Measurements from ENCODE around the gene PCK2.

PCK2 gene

DNA sequence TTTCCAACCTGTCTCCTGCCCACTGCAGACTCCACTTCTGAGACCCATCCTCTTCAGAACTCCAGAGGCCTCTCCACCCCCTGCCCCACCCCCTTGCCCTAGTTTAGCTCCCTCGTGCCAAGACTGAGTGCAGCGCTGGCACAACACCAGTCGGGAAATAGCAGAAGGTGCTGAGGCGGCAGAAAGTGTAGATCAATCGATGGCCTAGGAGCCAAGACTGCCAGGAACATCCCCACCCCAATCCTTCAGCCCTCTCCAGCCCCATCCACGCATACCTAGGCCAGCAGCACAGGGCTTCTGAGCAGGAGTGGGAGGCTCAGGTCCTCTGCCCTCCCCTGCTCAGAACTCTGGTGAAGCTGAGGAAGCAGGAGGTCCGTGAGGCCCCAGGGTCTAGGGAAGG, 21.7 kb upstream of the PCK2 start:
- H3K4me3 ChIP-seq (replicated peaks; ENCODE audit: low read depth, low read length), result no peak overlapping the region
- TF ChIP-seq, protein P1, sequence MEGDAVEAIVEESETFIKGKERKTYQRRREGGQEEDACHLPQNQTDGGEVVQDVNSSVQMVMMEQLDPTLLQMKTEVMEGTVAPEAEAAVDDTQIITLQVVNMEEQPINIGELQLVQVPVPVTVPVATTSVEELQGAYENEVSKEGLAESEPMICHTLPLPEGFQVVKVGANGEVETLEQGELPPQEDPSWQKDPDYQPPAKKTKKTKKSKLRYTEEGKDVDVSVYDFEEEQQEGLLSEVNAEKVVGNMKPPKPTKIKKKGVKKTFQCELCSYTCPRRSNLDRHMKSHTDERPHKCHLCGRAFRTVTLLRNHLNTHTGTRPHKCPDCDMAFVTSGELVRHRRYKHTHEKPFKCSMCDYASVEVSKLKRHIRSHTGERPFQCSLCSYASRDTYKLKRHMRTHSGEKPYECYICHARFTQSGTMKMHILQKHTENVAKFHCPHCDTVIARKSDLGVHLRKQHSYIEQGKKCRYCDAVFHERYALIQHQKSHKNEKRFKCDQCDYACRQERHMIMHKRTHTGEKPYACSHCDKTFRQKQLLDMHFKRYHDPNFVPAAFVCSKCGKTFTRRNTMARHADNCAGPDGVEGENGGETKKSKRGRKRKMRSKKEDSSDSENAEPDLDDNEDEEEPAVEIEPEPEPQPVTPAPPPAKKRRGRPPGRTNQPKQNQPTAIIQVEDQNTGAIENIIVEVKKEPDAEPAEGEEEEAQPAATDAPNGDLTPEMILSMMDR (IDR thresholded peaks at IDR 0.05; ENCODE audit: low read length, missing control alignments), result no peak
- no peak for DNase-seq (ENCODE audit: low read depth)

DNA sequence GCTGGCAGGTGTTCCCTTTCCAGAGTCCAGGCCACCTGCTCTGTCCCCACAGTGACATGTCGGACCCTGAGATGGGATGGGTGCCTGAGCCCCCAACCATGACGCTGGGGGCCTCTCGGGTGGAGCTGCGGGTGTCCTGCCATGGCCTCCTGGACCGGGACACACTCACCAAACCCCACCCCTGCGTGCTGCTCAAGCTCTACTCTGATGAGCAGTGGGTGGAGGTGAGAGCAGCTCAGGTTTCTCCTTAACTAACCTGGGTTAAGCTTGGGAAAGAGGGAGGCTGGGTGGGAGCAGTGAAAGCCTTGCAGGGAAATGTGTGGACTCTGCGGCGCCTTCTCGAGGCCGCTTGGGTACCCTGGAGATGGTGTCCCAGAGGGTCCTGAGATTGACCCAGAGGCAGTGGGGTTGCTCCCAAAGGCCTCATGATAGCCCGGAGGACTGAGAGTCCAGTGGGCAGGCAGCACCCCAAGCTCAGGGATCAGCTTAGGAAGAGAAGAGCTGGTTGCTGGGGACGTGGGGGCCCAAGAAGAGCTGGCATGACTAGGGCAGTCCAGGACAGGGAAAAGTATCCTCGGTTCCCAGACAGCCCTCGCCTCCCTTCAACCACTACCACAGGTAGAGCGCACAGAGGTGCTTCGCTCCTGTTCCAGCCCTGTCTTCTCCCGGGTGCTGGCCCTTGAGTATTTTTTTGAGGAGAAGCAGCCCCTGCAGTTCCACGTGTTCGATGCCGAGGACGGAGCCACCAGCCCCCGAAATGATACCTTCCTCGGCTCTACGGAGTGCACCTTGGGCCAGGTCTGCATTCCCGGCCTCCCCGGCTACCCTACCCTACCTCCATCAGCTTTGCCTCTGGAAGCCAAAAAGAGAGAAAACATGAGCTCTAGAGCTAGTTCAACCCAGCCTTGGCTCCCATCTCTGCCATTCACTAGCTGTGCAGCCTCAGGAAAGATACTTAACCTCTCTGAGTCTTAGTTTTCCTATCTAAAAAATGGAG, 20.9 kb upstream of the PCK2 start:
- no peak overlapping the region for H3K4me3 ChIP-seq (replicated peaks; ENCODE audit: low read depth, low read length)
- no peak for DNase-seq (ENCODE audit: low read depth)
- TF ChIP-seq, protein P1 (IDR thresholded peaks at IDR 0.05; ENCODE audit: low read length, missing control alignments), result no peak

DNA sequence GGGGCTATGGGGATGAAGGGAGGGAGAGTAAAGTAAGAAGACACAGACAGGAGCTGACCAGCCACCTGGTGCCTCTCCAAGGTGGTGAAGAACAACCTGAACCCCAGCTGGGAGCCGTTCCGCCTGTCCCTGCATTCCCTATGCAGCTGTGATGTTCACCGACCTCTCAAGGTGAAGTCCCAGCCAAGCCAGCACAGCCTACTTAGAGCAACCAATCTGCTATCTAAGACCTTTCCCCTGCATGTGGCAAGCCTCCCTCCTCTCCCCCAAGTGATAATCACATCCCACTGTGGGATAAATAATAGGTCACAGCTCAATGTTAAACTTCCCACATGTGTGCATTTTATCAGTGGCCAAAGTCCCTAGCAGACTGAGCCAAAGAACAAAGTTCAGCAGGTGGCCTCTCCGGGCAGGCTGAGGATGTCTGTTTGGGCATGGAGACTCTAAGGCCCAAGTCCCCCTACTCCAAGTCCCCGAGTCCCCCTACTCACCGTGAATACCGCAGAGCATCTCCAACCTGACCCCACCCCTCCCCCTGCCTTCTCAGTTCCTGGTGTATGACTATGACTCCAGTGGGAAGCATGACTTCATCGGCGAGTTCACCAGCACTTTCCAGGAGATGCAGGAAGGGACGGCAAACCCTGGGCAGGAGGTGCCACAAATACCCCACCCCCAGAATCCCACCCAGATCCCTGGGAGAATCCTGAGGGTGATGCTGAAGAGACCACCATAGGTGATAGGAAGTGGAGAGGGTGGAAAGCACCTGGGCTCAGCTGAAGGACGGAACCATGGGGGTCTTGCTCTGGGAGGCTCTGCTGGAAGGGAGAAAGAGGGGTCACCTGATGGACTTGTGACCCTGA, 19.3 kb upstream of the PCK2 start:
- DNase-seq (ENCODE audit: low read depth), result no peak

DNA sequence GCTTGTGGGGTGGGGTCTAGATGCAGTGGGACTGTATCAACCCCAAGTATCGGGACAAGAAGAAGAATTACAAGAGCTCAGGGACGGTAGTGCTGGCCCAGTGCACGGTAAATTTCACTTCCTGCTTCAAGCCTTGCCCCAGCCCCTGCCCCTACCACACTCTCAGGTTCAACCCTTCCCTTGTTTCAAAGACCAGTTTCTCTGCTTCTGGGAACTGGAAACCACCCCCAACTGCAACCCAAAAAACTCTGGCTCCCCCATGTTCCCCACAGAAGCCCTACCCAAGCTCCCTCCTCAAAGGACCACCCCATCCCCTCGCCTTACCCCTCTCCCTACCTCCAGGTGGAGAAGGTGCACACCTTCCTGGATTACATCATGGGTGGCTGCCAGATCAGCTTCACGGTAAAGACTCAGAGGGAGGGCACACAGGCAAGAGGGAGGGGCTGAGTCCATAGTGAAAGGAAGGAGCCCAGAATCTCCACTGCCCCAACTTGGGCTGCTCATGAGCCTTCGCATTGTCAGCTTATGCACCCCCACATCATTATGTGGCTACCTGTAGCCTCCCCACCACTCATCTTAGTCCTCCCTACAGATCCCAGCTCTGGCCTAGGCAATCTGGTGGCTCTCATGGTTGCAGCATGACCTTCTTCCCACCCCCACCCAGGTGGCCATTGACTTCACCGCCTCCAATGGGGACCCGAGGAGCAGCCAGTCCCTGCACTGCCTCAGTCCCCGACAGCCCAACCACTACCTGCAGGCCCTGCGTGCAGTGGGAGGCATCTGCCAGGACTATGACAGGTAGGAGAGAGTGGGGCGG, 18.4 kb upstream of the PCK2 start:
- TF ChIP-seq, protein P1 (IDR thresholded peaks at IDR 0.05; ENCODE audit: low read length, missing control alignments), result no peak
- H3K4me3 ChIP-seq (replicated peaks; ENCODE audit: low read depth, low read length), result no peak overlapping the region

More for the DNA sequence above, 19.3 kb upstream of the PCK2 start:
- no peak overlapping the region for H3K4me3 ChIP-seq (replicated peaks; ENCODE audit: low read depth, low read length)
- TF ChIP-seq, protein P1 (IDR thresholded peaks at IDR 0.05; ENCODE audit: low read length, missing control alignments), result no peak

DNA sequence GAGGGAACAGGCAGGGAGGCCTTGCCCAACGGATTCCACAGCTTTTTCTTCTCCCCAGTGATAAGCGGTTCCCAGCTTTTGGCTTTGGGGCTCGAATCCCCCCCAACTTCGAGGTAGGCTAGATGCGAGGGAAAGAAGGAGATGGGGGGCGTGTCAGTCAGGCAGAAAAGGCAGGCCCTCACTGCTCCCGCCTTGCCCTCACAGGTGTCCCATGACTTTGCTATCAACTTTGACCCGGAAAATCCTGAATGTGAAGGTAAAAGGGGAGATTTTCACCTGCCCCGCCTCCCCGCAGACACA, 17.9 kb upstream of the PCK2 start:
- H3K4me3 ChIP-seq (replicated peaks; ENCODE audit: low read depth, low read length), result no peak overlapping the region
- DNase-seq (ENCODE audit: low read depth), result no peak
- TF ChIP-seq, protein P1 (IDR thresholded peaks at IDR 0.05; ENCODE audit: low read length, missing control alignments), result no peak

More for the DNA sequence above, 18.4 kb upstream of the PCK2 start:
- no peak for DNase-seq (ENCODE audit: low read depth)

DNA sequence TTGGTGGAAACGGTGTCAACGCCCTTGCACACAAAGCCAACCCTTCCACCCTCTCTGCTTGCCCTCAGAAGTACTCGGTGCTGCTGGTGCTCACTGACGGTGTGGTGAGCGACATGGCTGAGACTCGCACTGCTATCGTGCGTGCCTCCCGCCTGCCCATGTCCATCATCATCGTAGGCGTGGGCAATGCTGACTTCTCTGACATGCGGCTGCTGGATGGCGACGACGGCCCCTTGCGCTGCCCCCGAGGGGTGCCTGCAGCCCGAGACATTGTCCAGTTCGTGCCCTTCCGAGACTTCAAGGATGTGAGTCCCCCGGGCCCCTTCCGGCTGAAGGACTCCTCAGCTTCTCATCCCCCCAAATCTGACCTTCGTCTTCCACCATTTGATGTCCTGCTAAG, 17.0 kb upstream of the PCK2 start:
- no peak for DNase-seq (ENCODE audit: low read depth)
- TF ChIP-seq, protein P1 (IDR thresholded peaks at IDR 0.05; ENCODE audit: low read length, missing control alignments), result no peak
- H3K4me3 ChIP-seq (replicated peaks; ENCODE audit: low read depth, low read length), result no peak overlapping the region
